Measurements from ENCODE around the gene PWWP2B. TPM values are rescaled to one million over a fixed set of nuclear protein-coding genes. Genes with fewer than 3 reads are reported as not detected.

Gene PWWP2B
- total and polyA plus RNA-seq, 2 experiments from 2014 or later = 2.3 to 12.8 TPM

DNA sequence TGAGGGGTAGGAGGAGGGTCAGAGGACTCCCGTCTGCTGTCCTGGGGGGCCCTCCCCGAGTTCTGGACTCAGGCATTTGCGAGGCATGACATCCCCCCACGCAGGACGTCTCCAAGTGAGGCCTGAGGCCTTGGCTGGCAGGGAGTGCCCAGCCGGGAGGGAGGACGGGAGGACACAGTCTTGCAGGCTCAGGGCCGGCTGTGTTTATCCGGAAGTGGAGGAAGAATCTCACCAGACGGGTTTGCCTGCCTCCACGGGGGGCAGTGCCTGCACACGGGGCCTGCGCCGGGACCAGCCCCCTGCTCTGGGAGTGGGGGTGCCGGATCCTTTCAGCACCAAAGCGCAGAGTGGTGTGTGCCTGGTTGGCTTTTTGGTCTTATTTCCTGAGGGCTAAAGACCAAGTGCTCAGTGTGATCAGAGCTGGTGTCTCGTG is 10.9 kb downstream of the PWWP2B start:
- Histone ChIP-seq H2AFZ (0 out of 2 replicates have a peak overlapping the region, but pooled peaks have one; percentile 59), H3K36me3 (ENCODE audit: insufficient read depth) (no peaks in the 10 kb centered on the region), H4K20me1 (replicated peaks; ENCODE audit: insufficient read depth) (no peaks in the 10 kb centered on the region), H3K79me2 (replicated peaks; ENCODE audit: insufficient read depth) (no peaks in the 10 kb centered on the region), H3K4me2 (peak overlapping the region; percentile 78), H3K27me3 (ENCODE audit: insufficient read depth) (no peaks in the 10 kb centered on the region), H3K27ac (ENCODE audit: low read depth) (peak overlapping the region; percentile 94; the same call in 1 of the 2 replicates), H3K4me3 (peak overlapping the region; percentile 41; the same call in 1 of the 2 replicates), H3K9me2 (ENCODE audit: insufficient read depth) (no peaks in the 10 kb centered on the region), H3F3A (replicated peaks; ENCODE audit: low read depth) (0 out of 2 replicates have a peak, but pooled peaks cover 6% of the 10 kb centered on the region), H3K4me1 (ENCODE audit: insufficient read depth) (peaks cover 25% of the 10 kb centered on the region; the same call in 1 of the 2 replicates)
- Mint-ChIP-seq H3K27me3 (ENCODE audit: insufficient read depth, low read depth, poor library complexity) (peaks cover 18% of the 10 kb centered on the region), H3K36me3 (ENCODE audit: low read depth) (peaks cover 11% of the 10 kb centered on the region), H3K27ac (peak overlapping the region; percentile 99), H3K9me3 (peaks cover 2% of the 10 kb centered on the region; the same call in 1 of the 3 replicates), H3K4me1 (peaks cover 43% of the 10 kb centered on the region), H3K4me3 (peak overlapping the region; percentile 63)
- ATAC-seq (peak; percentile 50), DNase-seq (ENCODE audit: low spot score) (peak; percentile 91)
- peak; percentile 51; the same call in 1 of the 2 replicates for TF ChIP-seq CREB1 (CRISPR knock-in tag; IDR thresholded peaks at IDR 0.05; ENCODE audit: low read depth)
- TF ChIP-seq, protein P1, sequence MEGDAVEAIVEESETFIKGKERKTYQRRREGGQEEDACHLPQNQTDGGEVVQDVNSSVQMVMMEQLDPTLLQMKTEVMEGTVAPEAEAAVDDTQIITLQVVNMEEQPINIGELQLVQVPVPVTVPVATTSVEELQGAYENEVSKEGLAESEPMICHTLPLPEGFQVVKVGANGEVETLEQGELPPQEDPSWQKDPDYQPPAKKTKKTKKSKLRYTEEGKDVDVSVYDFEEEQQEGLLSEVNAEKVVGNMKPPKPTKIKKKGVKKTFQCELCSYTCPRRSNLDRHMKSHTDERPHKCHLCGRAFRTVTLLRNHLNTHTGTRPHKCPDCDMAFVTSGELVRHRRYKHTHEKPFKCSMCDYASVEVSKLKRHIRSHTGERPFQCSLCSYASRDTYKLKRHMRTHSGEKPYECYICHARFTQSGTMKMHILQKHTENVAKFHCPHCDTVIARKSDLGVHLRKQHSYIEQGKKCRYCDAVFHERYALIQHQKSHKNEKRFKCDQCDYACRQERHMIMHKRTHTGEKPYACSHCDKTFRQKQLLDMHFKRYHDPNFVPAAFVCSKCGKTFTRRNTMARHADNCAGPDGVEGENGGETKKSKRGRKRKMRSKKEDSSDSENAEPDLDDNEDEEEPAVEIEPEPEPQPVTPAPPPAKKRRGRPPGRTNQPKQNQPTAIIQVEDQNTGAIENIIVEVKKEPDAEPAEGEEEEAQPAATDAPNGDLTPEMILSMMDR (conservative IDR thresholded peaks at IDR 0.05; ENCODE audit: low read depth in 2 of 2) = no peak
- no peak for TF ChIP-seq EZH2phosphoT487 (IDR thresholded peaks at IDR 0.05; ENCODE audit: unreplicated experiment)

GRCh38 chr10:132408367-132408781 is 11.4 kb downstream of the PWWP2B start:
- H3K27ac Mint-ChIP-seq = peak overlapping the region; percentile 99
- peaks cover 41% of the 10 kb centered on the region for H3K4me1 Mint-ChIP-seq
- Histone ChIP-seq H3K4me3 (peak overlapping the region; percentile 41; the same call in 1 of the 2 replicates), H3F3A (replicated peaks; ENCODE audit: low read depth) (0 out of 2 replicates have a peak, but pooled peaks cover 6% of the 10 kb centered on the region), H3K4me1 (ENCODE audit: insufficient read depth) (peaks cover 25% of the 10 kb centered on the region; the same call in 1 of the 2 replicates), H3K4me2 (peak overlapping the region; percentile 78), H3K27ac (ENCODE audit: low read depth) (peak overlapping the region; percentile 94), H3K27me3 (ENCODE audit: insufficient read depth) (no peaks in the 10 kb centered on the region), H3K36me3 (ENCODE audit: insufficient read depth) (no peaks in the 10 kb centered on the region), H3K9me2 (ENCODE audit: insufficient read depth) (no peaks in the 10 kb centered on the region), H4K20me1 (replicated peaks; ENCODE audit: insufficient read depth) (no peaks in the 10 kb centered on the region), H3K79me2 (replicated peaks; ENCODE audit: insufficient read depth) (no peaks in the 10 kb centered on the region), H2AFZ (0 out of 2 replicates have a peak overlapping the region, but pooled peaks have one; percentile 59)
- H3K9me3 Mint-ChIP-seq = peaks cover 2% of the 10 kb centered on the region; the same call in 1 of the 3 replicates
- H3K36me3 Mint-ChIP-seq (ENCODE audit: low read depth) = peaks cover 11% of the 10 kb centered on the region
- peak; percentile 12 for ATAC-seq
- TF ChIP-seq, protein P1 (conservative IDR thresholded peaks at IDR 0.05; ENCODE audit: low read depth in 2 of 2) = no peak
- TF ChIP-seq STAT1 (IDR thresholded peaks at IDR 0.05; ENCODE audit: unreplicated experiment) (no peak), POLR2AphosphoS5 (IDR thresholded peaks at IDR 0.05; ENCODE audit: low read depth) (no peak), NANOG (IDR thresholded peaks at IDR 0.05; ENCODE audit: borderline replicate concordance) (no peak), CREB1 (CRISPR knock-in tag; IDR thresholded peaks at IDR 0.05; ENCODE audit: low read depth) (no peak), JUNB (IDR thresholded peaks at IDR 0.05; ENCODE audit: unreplicated experiment) (no peak)
- TF ChIP-seq, protein P2, sequence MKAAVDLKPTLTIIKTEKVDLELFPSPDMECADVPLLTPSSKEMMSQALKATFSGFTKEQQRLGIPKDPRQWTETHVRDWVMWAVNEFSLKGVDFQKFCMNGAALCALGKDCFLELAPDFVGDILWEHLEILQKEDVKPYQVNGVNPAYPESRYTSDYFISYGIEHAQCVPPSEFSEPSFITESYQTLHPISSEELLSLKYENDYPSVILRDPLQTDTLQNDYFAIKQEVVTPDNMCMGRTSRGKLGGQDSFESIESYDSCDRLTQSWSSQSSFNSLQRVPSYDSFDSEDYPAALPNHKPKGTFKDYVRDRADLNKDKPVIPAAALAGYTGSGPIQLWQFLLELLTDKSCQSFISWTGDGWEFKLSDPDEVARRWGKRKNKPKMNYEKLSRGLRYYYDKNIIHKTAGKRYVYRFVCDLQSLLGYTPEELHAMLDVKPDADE (IDR thresholded peaks at IDR 0.05) = no peak
- peaks cover 18% of the 10 kb centered on the region for H3K27me3 Mint-ChIP-seq (ENCODE audit: insufficient read depth, low read depth, poor library complexity)
- peak overlapping the region; percentile 59 for H3K4me3 Mint-ChIP-seq
- peak; percentile 46 for DNase-seq (ENCODE audit: low spot score)
